LNCaP clone FGC (cell line): ENCODE results near the gene DAPK3.
"Not testable (repeated sequence)": the region's sequence is repeated elsewhere in the genome, so short reads cannot be mapped to it uniquely, and the experiment has no call there.

Source experiments
- DNase-seq: peaks from one replicate; pipeline ENCODE4 v3.0.0-alpha.2; 2011; ENCODE audit warnings: low read depth
- H3K4me3 ChIP-seq: 2 replicates; pipeline ENCODE4 v1.5.1; 2011; ENCODE audit warnings: mild to moderate bottlenecking, low read depth, low read length, control low read depth
- CTCF ChIP-seq: IDR thresholded peaks from 2 replicates; pipeline ENCODE4 v1.5.1; 2012; ENCODE audit warnings: mild to moderate bottlenecking; ENCODE audit not compliant: control insufficient read depth, insufficient read depth; ENCODE audit errors: extremely low read depth

The DAPK3 gene

GRCh38 chr19:4010808-4011110, 39.9 kb upstream of the DAPK3 start:
- TF ChIP-seq CTCF: no peak
- H3K4me3 ChIP-seq: no peak overlapping the region
- DNase-seq: no peak

- H3K4me3 ChIP-seq: no peak overlapping the region
- no peak for DNase-seq
- no peak for TF ChIP-seq CTCF
Observed at GRCh38 chr19:4009990-4010807, 39.3 kb upstream of the DAPK3 start.

- TF ChIP-seq CTCF: no peak
- DNase-seq: no peak
- H3K4me3 ChIP-seq: peak overlapping the region; percentile 95
Observed at GRCh38 chr19:4007836-4008539, 37.1 kb upstream of the DAPK3 start.

GRCh38 chr19:4007021-4007835, 36.3 kb upstream of the DAPK3 start, which contains the start of gene PIAS4:
Gene PIAS4, plus strand, starts transcription at chr19:4007736. Its CDS starts 25 bp downstream, at chr19:4007761.
- peak; percentile 65 for DNase-seq
- no peak for TF ChIP-seq CTCF
- H3K4me3 ChIP-seq: peak within 1 kb of the TSS; percentile 95

GRCh38 chr19:4005436-4005835, 34.5 kb upstream of the DAPK3 start:
- DNase-seq, H3K4me3 ChIP-seq: not testable (repeated sequence)

GRCh38 chr19:4000798-4001197, 29.9 kb upstream of the DAPK3 start:
- H3K4me3 ChIP-seq, DNase-seq: not testable (repeated sequence)

- H3K4me3 ChIP-seq, DNase-seq: not testable (repeated sequence)
Observed at GRCh38 chr19:3998667-3999412, 27.9 kb upstream of the DAPK3 start.

GRCh38 chr19:3995607-3996006, 24.7 kb upstream of the DAPK3 start:
- no peak for DNase-seq
- no peak overlapping the region for H3K4me3 ChIP-seq
- TF ChIP-seq CTCF: no peak
